A549 (cell line): Measurements from ENCODE around the gene FBRSL1.

Experiments
- HOXA7 ChIP-seq: fragments of 250-450 bp; sonication (Bioruptor Pico); IDR thresholded peaks from 2 replicates; pipeline ENCODE4 v1.5.0; 2020; ENCODE audit warnings: mild to moderate bottlenecking, moderate library complexity
- HOXB5 ChIP-seq: fragments of 250-450 bp; sonication (Bioruptor Pico); IDR thresholded peaks from 2 replicates; pipeline ENCODE4 v1.5.0; 2020; ENCODE audit warnings: mild to moderate bottlenecking, moderate library complexity
- JUN ChIP-seq, 2 experiments: fragments of >200 bp; sonication (Bioruptor Twin); formaldehyde crosslinking; IDR thresholded peaks; 2 replicates in 1 of 2; 3 replicates in 1 of 2; pipeline ENCODE4 v1.6.1; 2016 to 2017
- RCOR1 ChIP-seq: fragments of 150-350 bp; IDR thresholded peaks from 2 replicates; pipeline ENCODE4 v1.6.1; 2014; ENCODE audit warnings: antibody characterized with exemption, low read length, low read depth
- RFX5 ChIP-seq: fragments of 450-650 bp; IDR thresholded peaks from 2 replicates; pipeline ENCODE4 v1.7.1; 2014; ENCODE audit warnings: antibody characterized with exemption, mild to moderate bottlenecking, moderate library complexity
- SREBF2 ChIP-seq: fragments of 450-650 bp; IDR thresholded peaks from 2 replicates; pipeline ENCODE4 v1.6.1; 2014; ENCODE audit warnings: mild to moderate bottlenecking, moderate library complexity
- TF ChIP-seq, protein P1 (sequence below): fragments of >200 bp; sonication (Bioruptor Twin); formaldehyde crosslinking; IDR thresholded peaks from 3 replicates; pipeline ENCODE4 v1.5.1; 2016

DNA sequence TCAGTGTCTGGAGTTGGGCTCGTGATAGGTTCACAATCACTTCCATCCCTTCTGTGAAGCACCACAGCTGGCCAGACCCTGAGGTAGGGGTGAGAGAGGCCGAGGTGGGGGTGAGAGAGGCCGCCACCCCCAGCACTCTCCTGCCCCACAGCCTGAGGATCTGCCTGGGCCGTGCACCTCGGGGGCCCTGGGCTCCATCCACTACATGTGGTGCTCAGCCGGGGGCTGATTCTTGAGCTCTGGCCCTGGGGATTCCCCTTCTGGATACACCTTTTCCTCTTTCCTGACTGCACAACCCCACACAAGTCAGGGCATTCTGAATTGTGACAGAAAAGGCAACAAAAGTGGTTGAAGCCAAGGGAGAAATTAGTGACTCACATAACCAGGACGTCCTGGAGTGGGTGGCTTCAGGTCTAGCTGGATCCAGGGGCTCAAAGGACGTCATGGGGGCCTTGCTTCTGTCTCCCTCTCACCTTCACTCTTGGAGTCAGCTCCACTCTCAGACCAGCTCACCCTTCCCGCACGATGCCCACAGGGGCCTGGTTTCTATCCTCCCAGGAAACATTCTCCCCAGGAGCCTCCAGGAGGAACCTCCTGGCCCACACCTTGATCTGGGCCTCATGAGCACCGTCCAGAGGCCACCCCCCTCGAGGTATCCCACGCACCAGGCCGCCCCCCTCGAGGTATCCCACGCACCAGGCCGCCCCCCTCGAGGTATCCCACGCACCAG, 12.1 kb upstream of the FBRSL1 start:
- no peak for TF ChIP-seq RFX5
- TF ChIP-seq, protein P1, sequence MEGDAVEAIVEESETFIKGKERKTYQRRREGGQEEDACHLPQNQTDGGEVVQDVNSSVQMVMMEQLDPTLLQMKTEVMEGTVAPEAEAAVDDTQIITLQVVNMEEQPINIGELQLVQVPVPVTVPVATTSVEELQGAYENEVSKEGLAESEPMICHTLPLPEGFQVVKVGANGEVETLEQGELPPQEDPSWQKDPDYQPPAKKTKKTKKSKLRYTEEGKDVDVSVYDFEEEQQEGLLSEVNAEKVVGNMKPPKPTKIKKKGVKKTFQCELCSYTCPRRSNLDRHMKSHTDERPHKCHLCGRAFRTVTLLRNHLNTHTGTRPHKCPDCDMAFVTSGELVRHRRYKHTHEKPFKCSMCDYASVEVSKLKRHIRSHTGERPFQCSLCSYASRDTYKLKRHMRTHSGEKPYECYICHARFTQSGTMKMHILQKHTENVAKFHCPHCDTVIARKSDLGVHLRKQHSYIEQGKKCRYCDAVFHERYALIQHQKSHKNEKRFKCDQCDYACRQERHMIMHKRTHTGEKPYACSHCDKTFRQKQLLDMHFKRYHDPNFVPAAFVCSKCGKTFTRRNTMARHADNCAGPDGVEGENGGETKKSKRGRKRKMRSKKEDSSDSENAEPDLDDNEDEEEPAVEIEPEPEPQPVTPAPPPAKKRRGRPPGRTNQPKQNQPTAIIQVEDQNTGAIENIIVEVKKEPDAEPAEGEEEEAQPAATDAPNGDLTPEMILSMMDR: no peak
- no peak for TF ChIP-seq HOXA7 (CRISPR knock-in tag)
- TF ChIP-seq SREBF2: no peak
- no peak for TF ChIP-seq JUN (IDR thresholded peaks at IDR 0.05)
- no peak for TF ChIP-seq RCOR1
- TF ChIP-seq HOXB5: no peak
